ENCODE measurements around the gene ZNF175. TPM values are rescaled to one million over a fixed set of nuclear protein-coding genes. Genes with fewer than 3 reads are reported as not detected.

The ZNF175 gene
- polyA plus RNA-seq, 1 donor (not counting 4 experiments of a cell fraction or from before 2014, with no cell fraction given), result 3.8 TPM

DNA sequence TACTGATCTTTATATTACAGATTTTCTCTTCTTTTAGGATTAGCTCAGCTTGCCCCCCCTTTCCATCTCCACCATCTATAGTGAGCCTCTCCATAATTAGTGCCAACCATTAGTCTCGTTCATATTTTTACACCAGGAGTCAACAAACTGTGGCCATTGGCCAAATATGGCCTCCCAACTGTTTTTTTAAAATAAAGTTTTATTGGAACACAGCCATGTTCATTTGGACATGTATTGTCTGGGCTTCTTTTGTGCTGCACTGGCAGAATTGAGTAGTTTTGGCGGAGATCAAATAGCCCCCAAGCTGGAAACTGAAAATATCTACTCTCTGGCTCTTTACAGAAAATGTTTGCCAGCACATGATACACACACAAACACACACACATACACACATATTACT is 18.4 kb downstream of the ZNF175 start:
- dilution Hi-C loops (cut with MboI; ENCODE audit: extremely low pct_ligation_motif_present, low sequenced_read_pairs), result no loop called here
- FAIRE-seq, result no peak
- Histone ChIP-seq H3K9me3 (ENCODE audit: control insufficient read depth, low read depth, low read length) (peaks cover 3% of the 10 kb centered on the region), H3K27me3 (ENCODE audit: control insufficient read depth, extremely low read depth, insufficient read depth, low read length) (no peaks in the 10 kb centered on the region), H3K9me1 (ENCODE audit: control insufficient read depth, extremely low read depth, insufficient read depth, low read length) (no peaks in the 10 kb centered on the region), H2AFZ (ENCODE audit: control insufficient read depth, low read length) (no peak overlapping the region), H3K27ac (ENCODE audit: control insufficient read depth, insufficient read depth, low read length) (no peak overlapping the region), H3K4me2 (ENCODE audit: control insufficient read depth, extremely low read depth, insufficient read depth, low read depth, low read length) (no peak overlapping the region), H3K36me3 (ENCODE audit: control insufficient read depth in 2 of 2, extremely low read depth in 1 of 2, insufficient read depth in 2 of 2, low read length in 2 of 2) (peaks cover 5 to 11% of the 10 kb centered on the region in 2 experiments), H3K4me3 (ENCODE audit: control insufficient read depth in 2 of 3, extremely low read depth in 1 of 3, insufficient read depth in 2 of 3, low read depth in 1 of 3, low read length in 3 of 3) (no peak overlapping the region), H3K79me2 (ENCODE audit: control insufficient read depth, insufficient read depth, low read length) (no peaks in the 10 kb centered on the region), H3K9ac (ENCODE audit: control insufficient read depth, extremely low read depth, insufficient read depth, low read length) (no peak overlapping the region), H4K20me1 (ENCODE audit: control insufficient read depth, extremely low read depth, insufficient read depth, low read length) (no peaks in the 10 kb centered on the region), H3K4me1 (ENCODE audit: control insufficient read depth, extremely low read depth, insufficient read depth, low read length) (peaks cover 5% of the 10 kb centered on the region)
- DNase-seq (ENCODE audit: low read depth, low spot score), result no peak
- TF ChIP-seq, protein P1, sequence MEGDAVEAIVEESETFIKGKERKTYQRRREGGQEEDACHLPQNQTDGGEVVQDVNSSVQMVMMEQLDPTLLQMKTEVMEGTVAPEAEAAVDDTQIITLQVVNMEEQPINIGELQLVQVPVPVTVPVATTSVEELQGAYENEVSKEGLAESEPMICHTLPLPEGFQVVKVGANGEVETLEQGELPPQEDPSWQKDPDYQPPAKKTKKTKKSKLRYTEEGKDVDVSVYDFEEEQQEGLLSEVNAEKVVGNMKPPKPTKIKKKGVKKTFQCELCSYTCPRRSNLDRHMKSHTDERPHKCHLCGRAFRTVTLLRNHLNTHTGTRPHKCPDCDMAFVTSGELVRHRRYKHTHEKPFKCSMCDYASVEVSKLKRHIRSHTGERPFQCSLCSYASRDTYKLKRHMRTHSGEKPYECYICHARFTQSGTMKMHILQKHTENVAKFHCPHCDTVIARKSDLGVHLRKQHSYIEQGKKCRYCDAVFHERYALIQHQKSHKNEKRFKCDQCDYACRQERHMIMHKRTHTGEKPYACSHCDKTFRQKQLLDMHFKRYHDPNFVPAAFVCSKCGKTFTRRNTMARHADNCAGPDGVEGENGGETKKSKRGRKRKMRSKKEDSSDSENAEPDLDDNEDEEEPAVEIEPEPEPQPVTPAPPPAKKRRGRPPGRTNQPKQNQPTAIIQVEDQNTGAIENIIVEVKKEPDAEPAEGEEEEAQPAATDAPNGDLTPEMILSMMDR (optimal IDR thresholded peaks at IDR 0.05 in 1 of 3, IDR thresholded peaks at IDR 0.05 in 1 of 3, conservative IDR thresholded peaks at IDR 0.05 in 1 of 3; ENCODE audit: extremely low read depth in 1 of 3, insufficient read depth in 2 of 3, low read length in 3 of 3), result no peak
- no peak for TF ChIP-seq EZH2 (IDR thresholded peaks at IDR 0.05; ENCODE audit: low read length)

DNA sequence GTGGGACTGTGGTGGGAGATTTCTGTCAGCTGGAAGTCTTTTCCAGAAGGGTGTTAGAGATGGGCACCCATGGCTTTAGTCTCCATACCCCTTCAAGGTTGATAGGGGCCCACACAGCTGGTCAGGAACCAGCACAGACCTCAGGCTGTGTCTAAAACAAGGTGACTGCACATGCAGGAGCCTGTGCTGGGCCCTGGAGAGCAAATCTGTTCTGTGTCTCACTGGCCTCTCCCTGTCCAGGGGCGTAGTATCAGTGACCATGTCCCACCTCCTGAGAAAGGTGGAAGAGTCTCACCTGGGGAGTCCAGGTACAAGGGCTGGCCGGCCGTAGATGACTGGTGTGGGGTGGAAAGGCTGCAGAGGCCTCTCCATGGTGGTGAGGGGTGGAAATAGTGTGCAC is 19.4 kb downstream of the ZNF175 start:
- H3K4me3 ChIP-seq (ENCODE audit: control insufficient read depth in 2 of 3, extremely low read depth in 1 of 3, insufficient read depth in 2 of 3, low read depth in 1 of 3, low read length in 3 of 3), result no peak overlapping the region
- TF ChIP-seq EZH2 (IDR thresholded peaks at IDR 0.05; ENCODE audit: low read length), result no peak
- TF ChIP-seq, protein P1 (optimal IDR thresholded peaks at IDR 0.05 in 1 of 3, IDR thresholded peaks at IDR 0.05 in 1 of 3, conservative IDR thresholded peaks at IDR 0.05 in 1 of 3; ENCODE audit: extremely low read depth in 1 of 3, insufficient read depth in 2 of 3, low read length in 3 of 3), result no peak
- no peaks in the 10 kb centered on the region for H4K20me1 ChIP-seq (ENCODE audit: control insufficient read depth, extremely low read depth, insufficient read depth, low read length)
- peaks cover 10% of the 10 kb centered on the region for H3K4me1 ChIP-seq (ENCODE audit: control insufficient read depth, extremely low read depth, insufficient read depth, low read length)
- no peaks in the 10 kb centered on the region for H3K9me1 ChIP-seq (ENCODE audit: control insufficient read depth, extremely low read depth, insufficient read depth, low read length)
- H2AFZ ChIP-seq (ENCODE audit: control insufficient read depth, low read length), result no peak overlapping the region
- H3K79me2 ChIP-seq (ENCODE audit: control insufficient read depth, insufficient read depth, low read length), result no peaks in the 10 kb centered on the region
- peaks cover 5 to 11% of the 10 kb centered on the region in 2 experiments for H3K36me3 ChIP-seq (ENCODE audit: control insufficient read depth in 2 of 2, extremely low read depth in 1 of 2, insufficient read depth in 2 of 2, low read length in 2 of 2)
- dilution Hi-C loops (cut with MboI; ENCODE audit: extremely low pct_ligation_motif_present, low sequenced_read_pairs), result no loop called here
- no peak for DNase-seq (ENCODE audit: low read depth, low spot score)
- H3K27me3 ChIP-seq (ENCODE audit: control insufficient read depth, extremely low read depth, insufficient read depth, low read length), result no peaks in the 10 kb centered on the region
- no peak overlapping the region for H3K27ac ChIP-seq (ENCODE audit: control insufficient read depth, insufficient read depth, low read length)
- no peak overlapping the region for H3K4me2 ChIP-seq (ENCODE audit: control insufficient read depth, extremely low read depth, insufficient read depth, low read depth, low read length)
- H3K9ac ChIP-seq (ENCODE audit: control insufficient read depth, extremely low read depth, insufficient read depth, low read length), result no peak overlapping the region
- no peak for FAIRE-seq
- peaks cover 3% of the 10 kb centered on the region for H3K9me3 ChIP-seq (ENCODE audit: control insufficient read depth, low read depth, low read length)
